GM21423 (cell line): ENCODE measurements around the gene ACOT7.

Experiments
- ATAC-seq: cut with Tn5 transposase; IDR thresholded peaks from one replicate; pipeline ENCODE4 v1.9.1; 2021; ENCODE audit warnings: mild to moderate bottlenecking, moderate library complexity; ENCODE audit not compliant: unreplicated experiment

The ACOT7 gene

GRCh38 chr1:6424619-6425593 lies 31.3 kb upstream of the ACOT7 start, which contains the start of gene ESPN:
TSS of gene ESPN (plus strand) at chr1:6424776. CDS start at chr1:6424956, 180 bp downstream.
- ATAC-seq, result no peak

- no peak for ATAC-seq
These were observed 30.5 kb upstream of the ACOT7 start for GRCh38 chr1:6424000-6424565.

GRCh38 chr1:6423321-6423999 lies 29.9 kb upstream of the ACOT7 start:
- no peak for ATAC-seq

GRCh38 chr1:6421266-6421665 lies 27.7 kb upstream of the ACOT7 start:
- ATAC-seq, result no peak

- ATAC-seq, result no peak
These were observed 27.0 kb upstream of the ACOT7 start for GRCh38 chr1:6420454-6421042.

- ATAC-seq, result no peak
These were observed 26.4 kb upstream of the ACOT7 start, which contains the start of gene HES2 for GRCh38 chr1:6419804-6420453. TSS of gene HES2 (minus strand) at chr1:6419919. CDS start at chr1:6419820, 99 bp downstream.

GRCh38 chr1:6419397-6419803 lies 25.8 kb upstream of the ACOT7 start:
- ATAC-seq, result no peak

GRCh38 chr1:6418668-6419396 lies 25.3 kb upstream of the ACOT7 start:
- no peak for ATAC-seq

- ATAC-seq, result no peak
These were observed 24.5 kb upstream of the ACOT7 start for GRCh38 chr1:6417961-6418667.

- no peak for ATAC-seq
These were observed 23.3 kb upstream of the ACOT7 start for GRCh38 chr1:6416906-6417305.

- ATAC-seq, result no peak
These were observed 22.7 kb upstream of the ACOT7 start for GRCh38 chr1:6416295-6416656.

- ATAC-seq, result no peak
These were observed 21.5 kb upstream of the ACOT7 start for GRCh38 chr1:6414881-6415626.

GRCh38 chr1:6414443-6414844 lies 20.9 kb upstream of the ACOT7 start:
- peak; percentile 80 for ATAC-seq

- ATAC-seq, result no peak
These were observed 19.3 kb upstream of the ACOT7 start for GRCh38 chr1:6412896-6413295.

- ATAC-seq, result no peak
These were observed 16.8 kb upstream of the ACOT7 start for GRCh38 chr1:6410248-6410893.

GRCh38 chr1:6409733-6410132 lies 16.2 kb upstream of the ACOT7 start:
- ATAC-seq, result no peak

- ATAC-seq, result no peak
These were observed 15.5 kb upstream of the ACOT7 start for GRCh38 chr1:6409053-6409452.

GRCh38 chr1:6408023-6408422 lies 14.5 kb upstream of the ACOT7 start:
- ATAC-seq, result no peak
